Spinal cord (tissue), 10 donors: ENCODE results near the gene CARS1. TPM values are rescaled to one million over a fixed set of nuclear protein-coding genes. Genes with fewer than 3 reads are reported as not detected.
A peak's percentile ranks its signal among the peaks of the same experiment; 100 is the strongest.
"Not testable (repeated sequence)": the region's sequence is repeated elsewhere in the genome, so short reads cannot be mapped to it uniquely, and the experiment has no call there.

Experiments
- DNase-seq, 6 donors: peaks; one replicate each; pipeline versions ENCODE4 v3.0.0 to v3.0.0-alpha.2; 2013 to 2015; ENCODE audit warnings: low spot score in 6 of 6, low read depth in 4 of 6
- H3K27ac ChIP-seq: one replicate; pipeline ENCODE4 v1.5.1; 2013; ENCODE audit warnings: low read depth, low read length, control low read depth
- H3K27me3 ChIP-seq: one replicate; pipeline ENCODE4 v1.6.1; 2013; ENCODE audit warnings: low read length; ENCODE audit not compliant: control insufficient read depth, insufficient read depth
- H3K36me3 ChIP-seq: one replicate; pipeline ENCODE4 v1.6.1; 2013; ENCODE audit warnings: low read length; ENCODE audit not compliant: control insufficient read depth, insufficient read depth
- H3K4me1 ChIP-seq: one replicate; pipeline ENCODE4 v1.6.1; 2013; ENCODE audit warnings: low read length; ENCODE audit not compliant: control insufficient read depth, insufficient read depth
- H3K4me3 ChIP-seq: one replicate; pipeline ENCODE4 v1.5.1; 2013; ENCODE audit warnings: low read depth, low read length, control low read depth
- H3K9me3 ChIP-seq: one replicate; pipeline ENCODE4 v1.6.1; 2013; ENCODE audit warnings: low read length; ENCODE audit not compliant: control insufficient read depth, insufficient read depth
- WGBS: methylation state at CpG from one replicate; pipeline ENCODE4 v1.1.5; 2013; ENCODE audit warnings: missing lambda C conversion rate; ENCODE audit not compliant: insufficient coverage; 5-methylcytosine and 5-hydroxymethylcytosine counted together
- polyA plus RNA-seq, 2 donors: library from polyadenylated mRNA; unstranded; fragments of 120-200 nt; gene quantifications; one replicate each; pipeline ENCODE4 v1.2.1, GENCODE V29; 2013; ENCODE audit not compliant: insufficient read length in 2 of 2
- total RNA-seq, 2 donors: library from RNA; depleted of rRNA in 1 of 2; stranded (reverse); fragments of 120-200 nt in 1 of 2; fragments of >200 nt in 1 of 2; gene quantifications; one replicate each; pipeline versions ENCODE4 v1.2.3 to v1.2.4, GENCODE V29; 2013 to 2014
- donor health status: healthy.

CARS1 gene
- total and polyA plus RNA-seq, 4 donors, result 28.5 to 54.6 (median 44.3) TPM

GRCh38 chr11:3080733-3081385, 23.6 kb upstream of the CARS1 start:
- H3K36me3 ChIP-seq, result no peaks in the 10 kb centered on the region
- 92% methylated on average over 7 of the region's 13 CpGs for WGBS
- DNase-seq, result no peak
- H3K4me3 ChIP-seq, result no peak overlapping the region
- H3K27ac ChIP-seq, result no peak overlapping the region
- H3K4me1 ChIP-seq, result no peaks in the 10 kb centered on the region
- no peaks in the 10 kb centered on the region for H3K9me3 ChIP-seq
- H3K27me3 ChIP-seq, result no peaks in the 10 kb centered on the region

GRCh38 chr11:3080104-3080503, 22.9 kb upstream of the CARS1 start:
- H3K36me3 ChIP-seq, result no peaks in the 10 kb centered on the region
- H3K4me1 ChIP-seq, result no peaks in the 10 kb centered on the region
- no peaks in the 10 kb centered on the region for H3K27me3 ChIP-seq
- no CpG with 5 or more reads among the region's 1 CpG for WGBS
- no peak overlapping the region for H3K4me3 ChIP-seq
- H3K27ac ChIP-seq, result no peak overlapping the region
- no peaks in the 10 kb centered on the region for H3K9me3 ChIP-seq
- DNase-seq, result no peak

GRCh38 chr11:3077846-3078440, 20.7 kb upstream of the CARS1 start:
- 85% methylated on average over 12 of the region's 16 CpGs for WGBS
- Histone ChIP-seq H3K9me3 (no peaks in the 10 kb centered on the region), H3K4me1 (no peaks in the 10 kb centered on the region), H3K27me3 (no peaks in the 10 kb centered on the region), H3K27ac (no peak overlapping the region), H3K36me3 (no peaks in the 10 kb centered on the region), H3K4me3 (no peak overlapping the region)
- no peak for DNase-seq

GRCh38 chr11:3077189-3077836, 20.1 kb upstream of the CARS1 start:
- H3K36me3 ChIP-seq, result no peaks in the 10 kb centered on the region
- 89% methylated on average over 7 of the region's 11 CpGs for WGBS
- no peaks in the 10 kb centered on the region for H3K4me1 ChIP-seq
- H3K9me3 ChIP-seq, result no peaks in the 10 kb centered on the region
- no peak overlapping the region for H3K27ac ChIP-seq
- DNase-seq, result no peak
- no peak overlapping the region for H3K4me3 ChIP-seq
- H3K27me3 ChIP-seq, result no peaks in the 10 kb centered on the region

GRCh38 chr11:3074912-3075589, 17.8 kb upstream of the CARS1 start:
- H3K4me3 ChIP-seq, result no peak overlapping the region
- 70% methylated on average over 5 of the region's 8 CpGs for WGBS
- no peak overlapping the region for H3K27ac ChIP-seq
- no peaks in the 10 kb centered on the region for H3K27me3 ChIP-seq
- H3K4me1 ChIP-seq, result no peaks in the 10 kb centered on the region
- no peaks in the 10 kb centered on the region for H3K36me3 ChIP-seq
- no peaks in the 10 kb centered on the region for H3K9me3 ChIP-seq
- peak in 1 of 6 donors; percentile 26 for DNase-seq

GRCh38 chr11:3073029-3073435, 15.8 kb upstream of the CARS1 start:
- Histone ChIP-seq H3K36me3 (no peaks in the 10 kb centered on the region), H3K27me3 (no peaks in the 10 kb centered on the region), H3K9me3 (no peaks in the 10 kb centered on the region), H3K27ac (no peak overlapping the region), H3K4me3 (no peak overlapping the region), H3K4me1 (no peaks in the 10 kb centered on the region)
- no peak for DNase-seq
- WGBS, result 54% methylated on average over 2 of the region's 3 CpGs

GRCh38 chr11:3069425-3069824, 12.2 kb upstream of the CARS1 start:
- Histone ChIP-seq H3K4me3 (no peak overlapping the region), H3K9me3 (no peaks in the 10 kb centered on the region), H3K27ac (no peak overlapping the region), H3K4me1 (no peaks in the 10 kb centered on the region), H3K36me3 (no peaks in the 10 kb centered on the region), H3K27me3 (no peaks in the 10 kb centered on the region)
- no peak for DNase-seq
- 85% methylated on average over 2 of the region's 8 CpGs for WGBS

- not testable (repeated sequence) for DNase-seq, H3K9me3 ChIP-seq, H3K27me3 ChIP-seq, H3K4me3 ChIP-seq, H3K27ac ChIP-seq, H3K4me1 ChIP-seq, H3K36me3 ChIP-seq
- WGBS, result 87% methylated on average over 3 of the region's 3 CpGs
Observed at GRCh38 chr11:3066308-3066707, 9.1 kb upstream of the CARS1 start.

- DNase-seq, H3K4me3 ChIP-seq, H3K4me1 ChIP-seq, H3K36me3 ChIP-seq, H3K27me3 ChIP-seq, H3K9me3 ChIP-seq, H3K27ac ChIP-seq: not testable (repeated sequence)
- WGBS, result no CpG with 5 or more reads among the region's 6 CpGs
Observed at GRCh38 chr11:3064709-3065108, 7.5 kb upstream of the CARS1 start.
